GM21737 (cell line): ENCODE results near the gene LGALSL.

ENCODE experiments used
- ATAC-seq: cut with Tn5 transposase; IDR thresholded peaks from one replicate; pipeline ENCODE4 v1.9.1; 2021; ENCODE audit warnings: mild to moderate bottlenecking, moderate library complexity; ENCODE audit not compliant: unreplicated experiment

LGALSL gene

GRCh38 chr2:64470071-64470470 lies 16.1 kb downstream of the LGALSL start:
- ATAC-seq = no peak

- no peak for ATAC-seq
Observed at GRCh38 chr2:64470766-64471295, 16.9 kb downstream of the LGALSL start.

DNA sequence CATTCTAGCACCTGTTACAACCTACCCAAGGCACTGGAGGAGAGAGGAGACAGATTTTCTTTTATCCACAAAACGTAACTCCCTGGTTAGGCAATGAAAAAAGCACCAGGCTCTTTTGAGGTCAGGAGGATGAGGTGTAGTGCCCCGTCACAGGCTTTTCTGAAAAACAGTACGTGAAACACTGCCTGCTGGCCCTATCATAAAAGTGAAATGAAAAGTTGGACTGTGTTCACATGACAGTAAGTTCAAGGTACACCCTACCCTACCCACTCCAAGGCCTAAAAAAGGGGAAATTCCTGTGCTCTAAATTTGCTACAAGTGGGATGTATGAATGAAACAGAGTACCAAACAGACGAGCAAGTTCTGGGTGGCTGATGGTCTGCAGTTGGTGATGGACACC lies 17.6 kb downstream of the LGALSL start:
- no peak for ATAC-seq

- no peak for ATAC-seq
Observed at GRCh38 chr2:64472881-64473280, 18.9 kb downstream of the LGALSL start.

DNA sequence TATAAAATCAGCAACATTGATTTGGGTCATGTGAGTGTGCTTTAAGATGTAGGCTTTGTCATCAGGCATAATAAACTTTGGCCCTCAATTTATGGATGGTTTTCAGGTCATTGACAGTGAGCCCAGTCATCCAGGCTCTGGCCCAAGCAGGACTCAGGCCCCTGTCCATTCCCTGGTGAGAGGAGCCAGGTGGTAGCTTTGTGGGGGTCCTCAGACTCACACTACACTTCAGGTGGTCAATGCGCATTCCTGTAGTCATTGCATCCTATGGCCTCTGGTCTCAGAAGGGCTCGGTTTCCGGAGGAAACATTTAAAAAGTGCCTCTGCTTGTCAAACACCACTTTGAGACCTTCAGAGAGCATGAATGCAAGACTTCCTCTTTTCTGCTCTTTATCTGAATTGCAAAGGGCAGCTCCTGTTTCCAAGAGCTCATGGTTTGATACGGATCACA lies 20.2 kb downstream of the LGALSL start:
- ATAC-seq = no peak

DNA sequence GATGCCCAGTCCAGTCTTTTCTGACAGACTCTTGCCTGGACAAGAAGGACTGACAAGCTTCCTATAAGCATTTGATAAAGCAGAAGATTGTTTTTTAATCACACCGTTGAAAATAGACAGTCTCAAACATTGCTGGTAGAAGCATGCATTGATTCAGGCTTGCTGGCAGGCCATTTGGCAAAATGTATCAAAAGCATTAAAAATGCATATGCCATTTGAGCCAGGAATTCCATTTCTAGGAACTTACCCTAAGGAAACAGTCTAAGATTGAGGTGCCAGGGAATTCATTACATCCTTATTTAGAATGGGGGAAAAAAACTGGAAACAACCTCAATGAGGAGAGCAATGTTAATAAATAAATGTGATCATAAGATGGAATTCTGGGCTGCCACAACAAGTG lies 20.7 kb downstream of the LGALSL start:
- no peak for ATAC-seq

- no peak for ATAC-seq
Observed at GRCh38 chr2:64477037-64477436, 23.1 kb downstream of the LGALSL start.

- no peak for ATAC-seq
Observed at GRCh38 chr2:64477979-64478378, 24.0 kb downstream of the LGALSL start.

DNA sequence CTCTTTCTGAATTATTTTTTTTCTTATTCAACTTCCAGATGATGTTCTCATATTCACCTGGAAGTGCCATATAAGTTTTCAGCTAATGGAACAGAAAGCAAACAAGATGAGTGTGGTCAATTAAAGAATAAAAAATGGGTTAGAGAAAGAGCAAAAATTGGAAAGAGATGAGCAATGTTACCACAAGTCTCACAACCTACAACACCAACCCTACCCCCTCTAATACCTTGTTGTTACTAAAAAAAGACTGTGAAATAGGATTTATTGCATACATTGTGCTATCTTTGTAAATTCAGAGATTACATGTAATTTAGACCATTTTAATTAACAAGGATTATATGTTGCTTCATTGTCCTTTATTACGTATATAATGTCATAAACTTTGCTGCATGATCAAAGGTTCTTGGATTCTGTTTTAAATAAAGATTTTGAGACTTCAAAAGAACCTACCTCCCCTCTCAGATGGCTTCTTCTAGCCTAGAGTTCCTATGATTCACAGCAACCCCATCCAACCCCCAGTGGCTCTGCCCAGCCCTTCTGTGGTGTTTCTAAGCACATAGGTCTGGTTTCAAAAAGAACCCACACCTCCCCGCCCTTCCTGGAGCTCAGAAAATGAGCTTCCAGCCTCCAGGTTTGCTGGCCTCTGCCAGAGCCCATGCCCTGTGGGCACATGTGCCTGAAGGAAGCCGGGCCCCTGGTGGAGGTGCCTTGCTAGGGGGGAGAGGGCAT lies 24.7 kb downstream of the LGALSL start:
- no peak for ATAC-seq

DNA sequence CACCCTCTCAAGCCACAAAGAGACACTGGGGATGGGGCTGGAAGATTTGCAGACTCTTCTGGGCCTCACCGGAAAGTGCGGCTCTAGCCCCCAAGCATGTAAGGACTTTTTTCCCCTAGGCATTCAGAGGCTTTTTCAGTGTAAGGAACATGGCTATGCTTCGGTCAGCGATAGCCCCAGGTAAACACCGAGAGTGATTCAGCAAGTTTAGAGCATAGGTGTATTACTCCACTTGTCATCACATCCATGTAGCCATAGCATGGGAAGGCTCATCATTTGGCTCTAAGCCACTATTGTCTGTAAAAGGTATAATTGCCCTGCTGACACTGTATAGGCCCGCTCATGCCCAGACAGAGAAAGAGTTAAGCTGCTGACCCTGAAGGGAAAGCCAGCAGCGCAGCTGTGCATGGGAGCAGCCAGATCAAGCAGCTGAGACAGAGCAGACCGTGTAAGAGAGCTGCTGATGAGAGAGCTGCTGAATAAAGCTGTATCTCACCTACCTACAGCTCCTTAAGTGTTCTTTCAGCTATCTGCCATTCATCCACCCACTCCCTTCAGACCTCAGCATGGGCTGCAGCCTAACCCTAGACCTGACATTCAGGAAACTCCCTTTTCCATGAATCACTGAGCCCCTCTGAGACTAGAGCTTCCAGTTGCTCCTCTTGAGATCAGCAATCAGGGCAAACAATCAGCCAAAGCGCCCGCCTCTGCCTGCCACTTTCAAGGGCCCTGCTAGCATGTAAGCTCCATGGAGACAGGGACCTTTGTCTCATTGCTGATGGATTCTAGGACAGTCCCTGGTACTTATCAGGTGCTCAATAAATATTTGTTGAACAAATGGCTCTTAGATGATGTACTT lies 25.5 kb downstream of the LGALSL start:
- no peak for ATAC-seq

DNA sequence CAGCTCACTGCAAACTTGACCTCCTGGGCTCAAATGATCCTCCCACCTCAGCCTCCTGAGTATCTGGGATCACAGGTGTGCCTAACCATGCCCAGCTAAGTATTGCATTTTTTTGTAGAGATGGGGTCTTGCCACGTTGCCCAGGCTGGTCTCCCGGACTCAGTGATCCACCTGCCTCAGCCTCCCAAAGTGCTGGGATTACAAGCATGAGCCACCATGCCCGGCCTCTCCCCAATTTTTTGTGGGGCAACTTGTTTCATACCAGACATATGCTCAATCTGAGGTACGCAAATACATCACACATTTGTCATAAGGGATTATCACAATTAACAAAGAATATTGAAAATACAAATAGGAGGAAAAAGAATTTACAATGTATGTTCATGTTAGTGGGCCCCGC lies 27.7 kb downstream of the LGALSL start:
- no peak for ATAC-seq

DNA sequence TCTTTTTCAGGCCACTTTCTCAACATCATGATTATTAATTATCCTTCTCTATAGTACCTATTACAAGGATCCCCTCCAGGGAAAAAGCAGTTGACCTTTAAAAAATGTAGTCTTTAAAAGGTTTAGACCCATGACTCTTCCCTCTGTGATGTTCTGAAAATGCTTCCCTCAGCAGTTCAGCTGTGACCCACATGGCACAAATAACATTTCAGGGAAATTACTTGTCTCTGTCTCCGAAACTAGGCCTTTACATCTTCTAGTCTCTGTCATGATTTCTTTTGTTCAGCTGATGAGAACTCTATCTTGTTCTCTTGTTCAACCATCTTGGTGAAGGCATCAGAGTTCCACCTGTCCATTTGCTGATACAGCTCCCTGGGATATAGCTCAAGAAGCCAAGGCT lies 28.3 kb downstream of the LGALSL start:
- no peak for ATAC-seq

DNA sequence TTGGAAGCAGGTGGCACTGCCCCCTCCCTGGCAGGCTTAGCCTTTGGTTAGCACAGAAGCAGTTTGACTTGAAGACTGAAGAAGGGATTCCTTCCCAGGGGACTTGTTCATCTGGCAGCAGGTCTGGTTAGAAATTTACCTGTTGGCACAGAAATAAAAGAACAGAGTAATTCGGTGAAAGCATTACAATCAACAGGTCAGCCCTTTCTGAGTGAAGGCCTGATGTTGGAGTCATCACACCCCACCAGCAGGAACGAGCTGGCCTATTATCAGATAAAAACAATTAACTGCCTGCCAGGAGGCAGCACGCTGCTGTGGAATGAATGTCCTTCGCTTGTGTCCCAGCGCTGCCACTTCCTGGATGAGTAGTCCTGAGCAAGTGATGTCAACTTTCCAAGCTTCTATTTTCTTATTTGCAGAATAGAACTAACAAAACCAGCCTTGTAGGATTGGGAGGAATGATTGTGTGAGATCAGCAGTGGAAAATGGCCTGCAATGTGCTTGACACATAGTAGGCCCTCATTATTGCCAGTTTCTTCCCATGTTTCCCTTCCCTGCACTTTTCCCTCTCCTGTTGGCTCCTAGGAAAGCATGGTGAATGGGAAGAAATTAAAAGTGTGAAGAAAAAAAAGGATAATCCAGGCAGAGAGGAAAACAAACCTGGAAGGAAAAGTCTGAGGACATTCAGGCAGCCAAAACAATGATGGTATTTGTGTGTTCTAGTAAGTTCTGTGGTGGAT lies 29.0 kb downstream of the LGALSL start:
- no peak for ATAC-seq

- ATAC-seq = no peak
Observed at GRCh38 chr2:64485331-64485730, 31.4 kb downstream of the LGALSL start.

DNA sequence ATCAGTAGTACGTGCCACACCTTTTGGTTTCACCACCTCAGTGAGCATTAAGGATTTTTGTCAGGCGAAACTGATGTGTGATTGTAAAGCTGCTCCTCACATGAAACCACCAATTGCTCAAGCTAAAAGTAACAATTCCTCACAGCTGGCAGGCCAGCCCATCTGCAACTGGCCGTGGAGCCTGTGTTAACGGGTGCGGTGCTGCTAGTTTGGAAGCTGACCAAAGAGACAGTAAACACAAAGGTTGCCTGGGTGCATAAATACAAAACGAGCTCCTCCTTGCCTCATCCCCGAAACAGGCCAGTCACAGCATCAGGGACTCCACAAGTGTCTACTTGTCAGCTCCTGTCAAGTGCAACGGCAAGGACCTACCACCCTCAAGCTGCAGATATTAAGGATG lies 32.0 kb downstream of the LGALSL start:
- no peak for ATAC-seq

DNA sequence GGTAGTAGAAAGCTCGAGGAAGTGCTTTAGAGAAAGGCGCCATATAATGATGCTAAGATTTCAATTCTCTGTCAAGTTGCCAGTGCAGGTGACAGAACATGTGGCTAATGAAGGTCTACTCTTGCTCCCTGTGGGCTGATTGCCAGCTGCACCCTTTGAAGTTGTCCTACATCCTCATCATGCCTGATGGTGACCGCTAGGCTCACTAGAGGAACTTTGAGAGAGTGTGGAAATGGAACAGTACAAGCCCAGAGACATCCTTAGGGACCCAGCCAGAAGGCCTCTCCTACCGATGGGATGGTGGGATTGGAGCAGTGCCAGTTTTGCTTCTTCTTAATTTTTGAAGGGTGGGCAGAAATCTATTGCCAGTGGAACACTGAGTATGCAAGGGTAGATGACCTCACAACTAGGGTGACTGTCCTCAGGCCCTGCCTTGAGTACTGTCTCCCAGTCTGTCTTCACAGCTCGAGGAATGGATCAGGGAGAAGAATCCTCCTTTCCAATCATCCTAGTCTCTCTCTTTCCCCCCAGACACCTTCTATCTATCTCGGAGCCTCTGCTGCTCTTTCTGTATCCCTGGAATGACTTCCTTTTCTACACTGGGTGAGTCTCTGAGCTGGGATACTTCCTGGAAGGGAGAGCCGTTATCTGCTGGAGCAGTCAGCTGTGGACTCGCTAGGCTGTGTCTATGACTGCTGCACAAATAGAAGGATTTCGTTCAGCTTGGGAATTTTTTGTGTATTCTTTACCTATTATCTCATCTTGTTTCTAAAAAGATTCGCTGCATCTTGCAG lies 33.5 kb downstream of the LGALSL start:
- no peak for ATAC-seq

- no peak for ATAC-seq
Observed at GRCh38 chr2:64488050-64488974, 34.4 kb downstream of the LGALSL start.

GRCh38 chr2:64489081-64489751 lies 35.3 kb downstream of the LGALSL start:
- ATAC-seq = no peak

- no peak for ATAC-seq
Observed at GRCh38 chr2:64491426-64491825, 37.5 kb downstream of the LGALSL start.
